Measurements from ENCODE around the gene THRSP.
"Not testable (repeated sequence)": the region's sequence is repeated elsewhere in the genome, so short reads cannot be mapped to it uniquely, and the experiment has no call there.

The THRSP gene

GRCh38 chr11:78063440-78064181, at the start of gene THRSP:
THRSP (plus strand) TSS chr11:78063861; CDS start chr11:78063882, 21 bp downstream.
- in situ Hi-C loops (cut with MboI; ENCODE audit: low sequenced_read_pairs) = no loop called here

GRCh38 chr11:78014937-78015520, 48.6 kb upstream of the THRSP start:
- in situ Hi-C loops (cut with MboI; ENCODE audit: low sequenced_read_pairs) = not testable (repeated sequence)

GRCh38 chr11:78015878-78016277, 47.8 kb upstream of the THRSP start:
- in situ Hi-C loops (cut with MboI; ENCODE audit: low sequenced_read_pairs) = no loop called here

- in situ Hi-C loops (cut with MboI; ENCODE audit: low sequenced_read_pairs) = no loop called here
These were observed 43.9 kb upstream of the THRSP start for GRCh38 chr11:78019808-78020207.

- in situ Hi-C loops (cut with MboI; ENCODE audit: low sequenced_read_pairs) = no loop called here
These were observed 43.4 kb upstream of the THRSP start for GRCh38 chr11:78020246-78020645.

- in situ Hi-C loops (cut with MboI; ENCODE audit: low sequenced_read_pairs) = no loop called here
These were observed 42.0 kb upstream of the THRSP start for GRCh38 chr11:78021611-78022010.

- in situ Hi-C loops (cut with MboI; ENCODE audit: low sequenced_read_pairs) = no loop called here
These were observed 41.0 kb upstream of the THRSP start, which contains the start of gene KCTD14 for GRCh38 chr11:78022397-78023396. KCTD14 (minus strand) TSS chr11:78023276; CDS start chr11:78023249, 27 bp downstream.

- in situ Hi-C loops (cut with MboI; ENCODE audit: low sequenced_read_pairs) = no loop called here
These were observed 40.2 kb upstream of the THRSP start for GRCh38 chr11:78023426-78023825.

- in situ Hi-C loops (cut with MboI; ENCODE audit: low sequenced_read_pairs) = no loop called here
These were observed 38.3 kb upstream of the THRSP start for GRCh38 chr11:78025378-78025777.

GRCh38 chr11:78027759-78028158, 35.9 kb upstream of the THRSP start:
- in situ Hi-C loops (cut with MboI; ENCODE audit: low sequenced_read_pairs) = no loop called here

GRCh38 chr11:78028423-78028822, 35.2 kb upstream of the THRSP start:
- in situ Hi-C loops (cut with MboI; ENCODE audit: low sequenced_read_pairs) = not testable (repeated sequence)

- in situ Hi-C loops (cut with MboI; ENCODE audit: low sequenced_read_pairs) = no loop called here
These were observed 33.0 kb upstream of the THRSP start for GRCh38 chr11:78030429-78031325.

GRCh38 chr11:78031629-78032028, 32.0 kb upstream of the THRSP start:
- in situ Hi-C loops (cut with MboI; ENCODE audit: low sequenced_read_pairs) = no loop called here

- in situ Hi-C loops (cut with MboI; ENCODE audit: low sequenced_read_pairs) = no loop called here
These were observed 31.6 kb upstream of the THRSP start for GRCh38 chr11:78032090-78032489.

GRCh38 chr11:78033040-78033439, 30.6 kb upstream of the THRSP start:
- in situ Hi-C loops (cut with MboI; ENCODE audit: low sequenced_read_pairs) = no loop called here

- in situ Hi-C loops (cut with MboI; ENCODE audit: low sequenced_read_pairs) = no loop called here
These were observed 29.0 kb upstream of the THRSP start for GRCh38 chr11:78034623-78035022.

GRCh38 chr11:78036313-78036712, 27.3 kb upstream of the THRSP start:
- in situ Hi-C loops (cut with MboI; ENCODE audit: low sequenced_read_pairs) = no loop called here

GRCh38 chr11:78037056-78037455, 26.6 kb upstream of the THRSP start:
- in situ Hi-C loops (cut with MboI; ENCODE audit: low sequenced_read_pairs) = no loop called here

GRCh38 chr11:78037825-78038620, 25.6 kb upstream of the THRSP start:
- in situ Hi-C loops (cut with MboI; ENCODE audit: low sequenced_read_pairs) = no loop called here

Data from hTERT RPE-1 (cell line).